ENCODE data around the gene TCF4.

DNA sequence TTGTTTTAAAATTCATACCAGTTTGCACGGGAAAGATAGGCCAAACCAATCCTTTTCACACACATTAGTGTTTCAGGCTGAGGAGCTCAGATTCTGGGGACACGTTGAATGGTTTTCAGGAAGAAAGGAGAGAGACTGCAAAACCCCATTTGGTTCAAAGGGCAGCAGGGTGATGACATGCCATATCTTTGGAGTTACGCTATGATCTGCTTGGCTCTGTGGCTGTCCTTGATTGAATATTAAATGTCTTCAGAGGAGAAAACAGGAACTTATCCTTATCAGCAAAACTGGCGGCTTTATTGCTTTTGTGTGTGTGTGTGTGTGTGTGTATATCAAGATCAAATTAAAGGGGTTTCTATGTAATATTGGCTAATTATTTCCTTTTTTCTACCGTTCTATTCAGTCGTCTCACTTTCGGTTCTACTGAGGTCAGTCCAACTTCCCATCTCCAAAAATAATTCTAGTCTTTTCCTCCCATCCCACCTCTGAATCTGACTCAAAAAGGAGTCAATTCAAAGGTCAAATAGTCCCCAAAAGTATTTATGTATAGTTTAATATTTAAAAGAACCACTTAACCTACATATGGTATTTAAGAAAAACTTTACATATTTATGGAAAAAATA, 335.8 kb downstream of the TCF4 start:
- TF ChIP-seq POLR2AphosphoS5 (IDR thresholded peaks at IDR 0.05; ENCODE audit: low read depth, low read length): no peak
- TF ChIP-seq EZH2phosphoT487 (IDR thresholded peaks at IDR 0.05; ENCODE audit: borderline replicate concordance, low read depth): no peak
- TF ChIP-seq, protein P1, sequence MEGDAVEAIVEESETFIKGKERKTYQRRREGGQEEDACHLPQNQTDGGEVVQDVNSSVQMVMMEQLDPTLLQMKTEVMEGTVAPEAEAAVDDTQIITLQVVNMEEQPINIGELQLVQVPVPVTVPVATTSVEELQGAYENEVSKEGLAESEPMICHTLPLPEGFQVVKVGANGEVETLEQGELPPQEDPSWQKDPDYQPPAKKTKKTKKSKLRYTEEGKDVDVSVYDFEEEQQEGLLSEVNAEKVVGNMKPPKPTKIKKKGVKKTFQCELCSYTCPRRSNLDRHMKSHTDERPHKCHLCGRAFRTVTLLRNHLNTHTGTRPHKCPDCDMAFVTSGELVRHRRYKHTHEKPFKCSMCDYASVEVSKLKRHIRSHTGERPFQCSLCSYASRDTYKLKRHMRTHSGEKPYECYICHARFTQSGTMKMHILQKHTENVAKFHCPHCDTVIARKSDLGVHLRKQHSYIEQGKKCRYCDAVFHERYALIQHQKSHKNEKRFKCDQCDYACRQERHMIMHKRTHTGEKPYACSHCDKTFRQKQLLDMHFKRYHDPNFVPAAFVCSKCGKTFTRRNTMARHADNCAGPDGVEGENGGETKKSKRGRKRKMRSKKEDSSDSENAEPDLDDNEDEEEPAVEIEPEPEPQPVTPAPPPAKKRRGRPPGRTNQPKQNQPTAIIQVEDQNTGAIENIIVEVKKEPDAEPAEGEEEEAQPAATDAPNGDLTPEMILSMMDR (IDR thresholded peaks at IDR 0.05): no peak
- no peak for TF ChIP-seq RXRA (IDR thresholded peaks at IDR 0.05; ENCODE audit: borderline replicate concordance, low read depth)
- TF ChIP-seq NRF1 (IDR thresholded peaks at IDR 0.05; ENCODE audit: low read depth, low read length): no peak
- TF ChIP-seq TAF1 (IDR thresholded peaks at IDR 0.05; ENCODE audit: borderline replicate concordance, low read depth, low read length): no peak
- TF ChIP-seq YY1 (IDR thresholded peaks at IDR 0.05; ENCODE audit: low read depth): no peak
- no peak for TF ChIP-seq JUND (IDR thresholded peaks at IDR 0.05)
- no peak for TF ChIP-seq RCOR1 (IDR thresholded peaks at IDR 0.05; ENCODE audit: low read length)
- TF ChIP-seq EP300 (IDR thresholded peaks at IDR 0.05; ENCODE audit: borderline replicate concordance in 1 of 2, low read depth in 1 of 2, low read length in 1 of 2): no peak
- TF ChIP-seq, protein P2, sequence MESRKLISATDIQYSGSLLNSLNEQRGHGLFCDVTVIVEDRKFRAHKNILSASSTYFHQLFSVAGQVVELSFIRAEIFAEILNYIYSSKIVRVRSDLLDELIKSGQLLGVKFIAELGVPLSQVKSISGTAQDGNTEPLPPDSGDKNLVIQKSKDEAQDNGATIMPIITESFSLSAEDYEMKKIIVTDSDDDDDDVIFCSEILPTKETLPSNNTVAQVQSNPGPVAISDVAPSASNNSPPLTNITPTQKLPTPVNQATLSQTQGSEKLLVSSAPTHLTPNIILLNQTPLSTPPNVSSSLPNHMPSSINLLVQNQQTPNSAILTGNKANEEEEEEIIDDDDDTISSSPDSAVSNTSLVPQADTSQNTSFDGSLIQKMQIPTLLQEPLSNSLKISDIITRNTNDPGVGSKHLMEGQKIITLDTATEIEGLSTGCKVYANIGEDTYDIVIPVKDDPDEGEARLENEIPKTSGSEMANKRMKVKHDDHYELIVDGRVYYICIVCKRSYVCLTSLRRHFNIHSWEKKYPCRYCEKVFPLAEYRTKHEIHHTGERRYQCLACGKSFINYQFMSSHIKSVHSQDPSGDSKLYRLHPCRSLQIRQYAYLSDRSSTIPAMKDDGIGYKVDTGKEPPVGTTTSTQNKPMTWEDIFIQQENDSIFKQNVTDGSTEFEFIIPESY (IDR thresholded peaks at IDR 0.05; ENCODE audit: borderline replicate concordance, low read depth): no peak
- no peak for TF ChIP-seq GABPA (IDR thresholded peaks at IDR 0.05; ENCODE audit: low read depth)
- TF ChIP-seq REST (IDR thresholded peaks at IDR 0.05; ENCODE audit: low read depth, low read length): no peak
- TF ChIP-seq, protein P3, sequence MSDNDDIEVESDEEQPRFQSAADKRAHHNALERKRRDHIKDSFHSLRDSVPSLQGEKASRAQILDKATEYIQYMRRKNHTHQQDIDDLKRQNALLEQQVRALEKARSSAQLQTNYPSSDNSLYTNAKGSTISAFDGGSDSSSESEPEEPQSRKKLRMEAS (IDR thresholded peaks at IDR 0.05; ENCODE audit: low read depth): no peak
